Progenitor cell of endocrine pancreas (in vitro differentiated cells): ENCODE results near the gene ABHD11. TPM values are rescaled to one million over a fixed set of nuclear protein-coding genes. Genes with fewer than 3 reads are reported as not detected.

Source experiments
- DNase-seq: peaks from one replicate; pipeline ENCODE4 v3.0.0; 2021; ENCODE audit warnings: low spot score; ENCODE audit not compliant: unreplicated experiment
- H3K27ac Mint-ChIP-seq: 2 replicates; pipeline ENCODE4 v1.8.0; 2021; ENCODE audit warnings: mild to moderate bottlenecking, moderate library complexity, mixed read lengths
- H3K27me3 Mint-ChIP-seq: 2 replicates; pipeline ENCODE4 v1.8.0; 2021; ENCODE audit warnings: mixed read lengths
- H3K36me3 Mint-ChIP-seq: 2 replicates; pipeline ENCODE4 v1.8.0; 2022; ENCODE audit warnings: mixed read lengths; ENCODE audit not compliant: insufficient read depth
- H3K4me1 Mint-ChIP-seq: 2 replicates; pipeline ENCODE4 v1.8.0; 2021; ENCODE audit warnings: low read depth, mixed read lengths
- H3K4me3 Mint-ChIP-seq: 2 replicates; pipeline ENCODE4 v1.8.0; 2021; ENCODE audit warnings: low read depth, mild to moderate bottlenecking, moderate library complexity, mixed read lengths
- H3K9me3 Mint-ChIP-seq: 2 replicates; pipeline ENCODE4 v1.8.0; 2021; ENCODE audit warnings: low read depth, mixed read lengths
- CTCF ChIP-seq: fragments of 200-600 bp; sonication (generic); IDR thresholded peaks from one replicate; pipeline ENCODE4 v1.5.0; 2021; ENCODE audit warnings: antibody characterized with exemption, mild to moderate bottlenecking; ENCODE audit not compliant: unreplicated experiment
- total RNA-seq: library from RNA; stranded (reverse); gene quantifications from 2 replicates; pipeline ENCODE4 v1.2.1, GENCODE V29; 2021

ABHD11 gene
- total RNA-seq, 1 donor from 2014 or later, result 62.9 TPM

- no peaks in the 10 kb centered on the region for H3K9me3 Mint-ChIP-seq
- H3K27me3 Mint-ChIP-seq, result no peaks in the 10 kb centered on the region
- H3K36me3 Mint-ChIP-seq, result peaks cover 13% of the 10 kb centered on the region
- no peak overlapping the region for H3K27ac Mint-ChIP-seq
- peaks cover 10% of the 10 kb centered on the region for H3K4me1 Mint-ChIP-seq
- no peak for DNase-seq
- H3K4me3 Mint-ChIP-seq, result peak overlapping the region; percentile 41
- no peak for TF ChIP-seq CTCF
These were observed 30.3 kb upstream of the ABHD11 start for GRCh38 chr7:73768641-73769480.

- Mint-ChIP-seq H3K36me3 (peaks cover 13% of the 10 kb centered on the region), H3K4me1 (peaks cover 16% of the 10 kb centered on the region), H3K27me3 (no peaks in the 10 kb centered on the region), H3K27ac (no peak overlapping the region), H3K4me3 (no peak overlapping the region), H3K9me3 (no peaks in the 10 kb centered on the region)
- TF ChIP-seq CTCF, result no peak
- no peak for DNase-seq
These were observed 28.1 kb upstream of the ABHD11 start for GRCh38 chr7:73766556-73767229.

GRCh38 chr7:73762659-73762999, 24.0 kb upstream of the ABHD11 start:
- TF ChIP-seq CTCF, result no peak
- Mint-ChIP-seq H3K9me3 (no peaks in the 10 kb centered on the region), H3K27ac (no peak overlapping the region), H3K4me3 (no peak overlapping the region), H3K36me3 (peaks cover 3% of the 10 kb centered on the region), H3K4me1 (peaks cover 10% of the 10 kb centered on the region), H3K27me3 (no peaks in the 10 kb centered on the region)
- DNase-seq, result no peak

- DNase-seq, result no peak
- TF ChIP-seq CTCF, result no peak
- peak overlapping the region; percentile 16 for H3K27ac Mint-ChIP-seq
- H3K36me3 Mint-ChIP-seq, result peaks cover 3% of the 10 kb centered on the region
- H3K27me3 Mint-ChIP-seq, result no peaks in the 10 kb centered on the region
- H3K4me3 Mint-ChIP-seq, result no peak overlapping the region
- peaks cover 11% of the 10 kb centered on the region for H3K4me1 Mint-ChIP-seq
- H3K9me3 Mint-ChIP-seq, result no peaks in the 10 kb centered on the region
These were observed 23.5 kb upstream of the ABHD11 start for GRCh38 chr7:73761854-73762658.

- no peaks in the 10 kb centered on the region for H3K27me3 Mint-ChIP-seq
- H3K9me3 Mint-ChIP-seq, result no peaks in the 10 kb centered on the region
- no peak for TF ChIP-seq CTCF
- no peaks in the 10 kb centered on the region for H3K36me3 Mint-ChIP-seq
- peaks cover 10% of the 10 kb centered on the region for H3K4me1 Mint-ChIP-seq
- H3K4me3 Mint-ChIP-seq, result no peak overlapping the region
- no peak for DNase-seq
- peak overlapping the region; percentile 62 for H3K27ac Mint-ChIP-seq
These were observed 20.1 kb upstream of the ABHD11 start for GRCh38 chr7:73758581-73759138.
